IPS-18a (cell line): ENCODE results near the gene GLA.

Experiments used
- H3K27ac ChIP-seq: one replicate; pipeline ENCODE4 v1.5.1; 2013; ENCODE audit warnings: low read length
- H3K27me3 ChIP-seq: one replicate; pipeline ENCODE4 v1.6.1; 2013; ENCODE audit warnings: mild to moderate bottlenecking, low read length; ENCODE audit not compliant: control insufficient read depth, insufficient read depth
- H3K36me3 ChIP-seq: one replicate; pipeline ENCODE4 v1.6.1; 2013; ENCODE audit warnings: low read depth, low read length; ENCODE audit not compliant: control insufficient read depth
- H3K4me1 ChIP-seq: one replicate; pipeline ENCODE4 v1.6.1; 2013; ENCODE audit warnings: low read depth, low read length; ENCODE audit not compliant: control insufficient read depth
- H3K4me3 ChIP-seq: one replicate; pipeline ENCODE4 v1.5.1; 2013; ENCODE audit warnings: low read length
- H3K9ac ChIP-seq: one replicate; pipeline ENCODE4 v1.6.1; 2013; ENCODE audit warnings: mild to moderate bottlenecking, low read length, moderate library complexity
- H3K9me3 ChIP-seq: one replicate; pipeline ENCODE4 v1.6.1; 2013; ENCODE audit warnings: low read depth, low read length; ENCODE audit not compliant: control insufficient read depth

Gene GLA

DNA sequence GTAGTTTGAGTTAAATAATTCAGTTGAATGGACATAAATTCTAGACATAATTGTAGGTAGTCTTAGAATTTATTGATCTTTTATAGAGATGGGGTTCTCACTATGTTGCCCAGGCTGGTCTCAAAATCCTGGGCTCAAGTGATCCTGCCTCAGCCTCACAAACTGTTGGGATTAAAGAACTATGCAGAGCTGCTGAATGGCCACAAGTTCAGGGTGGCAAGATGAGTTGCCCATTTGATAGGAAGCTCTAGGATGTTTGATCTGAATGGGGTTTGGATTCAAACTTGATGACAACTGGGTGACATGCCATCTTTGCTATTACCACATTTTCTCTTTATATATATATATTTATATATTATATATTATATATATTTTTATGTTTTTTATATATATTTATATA lies 13.4 kb downstream of the GLA start:
- no peak overlapping the region for H3K4me3 ChIP-seq

DNA sequence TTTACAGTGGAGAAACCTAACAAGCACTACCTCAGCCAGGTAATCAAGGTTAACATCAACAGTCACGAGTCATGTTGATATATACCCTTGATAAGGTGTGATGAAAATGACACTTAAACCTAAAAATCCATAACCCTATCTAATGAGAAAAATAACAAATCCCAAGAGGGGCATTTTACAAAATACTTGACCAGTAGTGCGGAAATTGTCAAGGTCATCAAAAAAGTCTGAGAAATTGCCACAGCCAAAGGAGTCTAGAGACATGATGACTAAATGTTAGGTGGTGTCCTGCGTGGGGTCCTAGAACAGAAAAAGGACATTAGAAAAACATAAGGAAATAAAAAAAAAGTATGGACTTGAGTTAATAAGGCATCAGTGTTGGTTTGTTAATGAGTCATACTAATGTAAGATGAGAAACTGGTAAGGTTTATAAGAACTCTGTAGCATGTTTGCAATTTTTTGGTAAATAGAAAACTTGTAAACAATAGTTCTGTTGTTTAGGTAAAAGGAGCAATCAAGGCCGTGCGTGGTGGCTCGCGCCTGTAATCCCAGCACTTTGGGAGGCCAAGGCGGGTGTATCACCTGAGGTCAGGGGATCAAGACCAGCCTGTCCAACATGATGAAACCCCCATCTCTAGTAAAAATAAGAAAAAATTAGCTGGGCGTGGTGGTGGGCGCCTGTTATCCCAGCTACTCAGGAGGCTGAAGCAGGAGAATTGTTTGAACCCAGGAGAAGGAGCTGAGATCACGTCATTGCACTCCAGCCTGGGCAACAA lies 14.0 kb downstream of the GLA start:
- peak overlapping the region; percentile 99 for H3K4me3 ChIP-seq
- H3K4me1 ChIP-seq = peaks cover 18% of the 10 kb centered on the region
- no peaks in the 10 kb centered on the region for H3K27me3 ChIP-seq
- H3K9me3 ChIP-seq = no peaks in the 10 kb centered on the region
- H3K36me3 ChIP-seq = peaks cover 53% of the 10 kb centered on the region
- peak overlapping the region; percentile 19 for H3K9ac ChIP-seq
- no peak overlapping the region for H3K27ac ChIP-seq

More for the DNA sequence above, 13.4 kb downstream of the GLA start:
- Histone ChIP-seq H3K9ac (no peak overlapping the region), H3K27me3 (no peaks in the 10 kb centered on the region), H3K4me1 (peaks cover 18% of the 10 kb centered on the region), H3K27ac (no peak overlapping the region), H3K36me3 (peaks cover 53% of the 10 kb centered on the region), H3K9me3 (no peaks in the 10 kb centered on the region)

- Histone ChIP-seq H3K36me3 (peaks cover 50% of the 10 kb centered on the region), H3K27ac (peak overlapping the region; percentile 98), H3K9ac (peak overlapping the region; percentile 100), H3K4me3 (peak overlapping the region; percentile 99), H3K4me1 (peaks cover 18% of the 10 kb centered on the region), H3K27me3 (no peaks in the 10 kb centered on the region), H3K9me3 (no peaks in the 10 kb centered on the region)
Measured at GRCh38 chrX:101391831-101392230, 15.9 kb downstream of the GLA start.

- Histone ChIP-seq H3K27me3 (no peaks in the 10 kb centered on the region), H3K27ac (peak within 1 kb of the TSS; percentile 98), H3K36me3 (peaks cover 45% of the 10 kb centered on the region), H3K4me3 (peak within 1 kb of the TSS; percentile 99), H3K9ac (peak within 1 kb of the TSS; percentile 100), H3K9me3 (no peaks in the 10 kb centered on the region), H3K4me1 (peaks cover 23% of the 10 kb centered on the region)
Measured at GRCh38 chrX:101390664-101391525, 16.8 kb downstream of the GLA start, which contains the start of gene RPL36A. RPL36A (plus strand) TSS chrX:101391011; CDS start chrX:101391044, 33 bp downstream.

- Histone ChIP-seq H3K27me3 (no peaks in the 10 kb centered on the region), H3K9me3 (no peaks in the 10 kb centered on the region), H3K4me3 (no peak overlapping the region), H3K9ac (no peak overlapping the region), H3K4me1 (peaks cover 23% of the 10 kb centered on the region), H3K36me3 (peaks cover 25% of the 10 kb centered on the region), H3K27ac (no peak overlapping the region)
Measured at GRCh38 chrX:101388604-101389003, 19.1 kb downstream of the GLA start.

- Histone ChIP-seq H3K9me3 (no peaks in the 10 kb centered on the region), H3K36me3 (peaks cover 4% of the 10 kb centered on the region), H3K27me3 (no peaks in the 10 kb centered on the region), H3K9ac (no peak overlapping the region), H3K27ac (no peak overlapping the region), H3K4me1 (peaks cover 19% of the 10 kb centered on the region), H3K4me3 (no peak overlapping the region)
Measured at GRCh38 chrX:101386542-101386885, 21.2 kb downstream of the GLA start.

GRCh38 chrX:101385795-101386541 lies 21.8 kb downstream of the GLA start, which contains the start of gene BTK:
BTK (minus strand) TSS chrX:101386191; CDS start chrX:101375284, 10,907 bp downstream.
- Histone ChIP-seq H3K9ac (no peak within 1 kb of the TSS), H3K4me3 (no peak within 1 kb of the TSS), H3K36me3 (no peaks in the 10 kb centered on the region), H3K27ac (no peak within 1 kb of the TSS), H3K9me3 (no peaks in the 10 kb centered on the region), H3K27me3 (no peaks in the 10 kb centered on the region), H3K4me1 (peaks cover 19% of the 10 kb centered on the region)

- no peaks in the 10 kb centered on the region for H3K27me3 ChIP-seq
- H3K36me3 ChIP-seq = no peaks in the 10 kb centered on the region
- H3K4me1 ChIP-seq = peaks cover 15% of the 10 kb centered on the region
- H3K9ac ChIP-seq = no peak overlapping the region
- H3K27ac ChIP-seq = no peak overlapping the region
- no peak overlapping the region for H3K4me3 ChIP-seq
- no peaks in the 10 kb centered on the region for H3K9me3 ChIP-seq
Measured at GRCh38 chrX:101385026-101385684, 22.6 kb downstream of the GLA start.

DNA sequence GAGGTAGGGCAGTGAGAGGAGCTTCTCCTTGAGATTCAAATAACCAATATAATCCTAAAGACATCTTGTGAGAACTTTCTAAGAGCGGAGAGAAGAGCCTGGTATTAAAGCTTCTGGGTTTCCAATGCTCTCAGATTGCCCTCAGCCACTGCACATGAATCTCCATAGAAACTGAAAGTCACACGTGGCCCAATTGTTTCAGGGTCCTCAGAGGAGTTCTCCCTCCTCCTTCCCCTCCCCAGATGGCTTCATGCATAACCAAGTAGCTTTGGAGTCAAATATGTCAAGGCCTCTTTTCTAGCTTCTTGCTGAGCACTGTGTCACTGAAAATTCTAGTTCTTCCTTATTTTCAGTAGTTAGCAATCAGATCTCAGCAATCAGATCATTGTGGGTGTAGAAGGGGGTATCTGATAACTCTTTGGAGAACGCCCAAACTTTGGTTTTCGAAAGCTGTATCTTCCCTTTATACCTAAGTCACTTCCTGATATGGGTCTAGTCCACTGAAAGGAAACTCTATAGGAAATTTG lies 24.0 kb downstream of the GLA start:
- H3K9me3 ChIP-seq = no peaks in the 10 kb centered on the region
- no peak overlapping the region for H3K27ac ChIP-seq
- H3K4me3 ChIP-seq = no peak overlapping the region
- H3K36me3 ChIP-seq = no peaks in the 10 kb centered on the region
- H3K27me3 ChIP-seq = no peaks in the 10 kb centered on the region
- peaks cover 10% of the 10 kb centered on the region for H3K4me1 ChIP-seq
- H3K9ac ChIP-seq = no peak overlapping the region

DNA sequence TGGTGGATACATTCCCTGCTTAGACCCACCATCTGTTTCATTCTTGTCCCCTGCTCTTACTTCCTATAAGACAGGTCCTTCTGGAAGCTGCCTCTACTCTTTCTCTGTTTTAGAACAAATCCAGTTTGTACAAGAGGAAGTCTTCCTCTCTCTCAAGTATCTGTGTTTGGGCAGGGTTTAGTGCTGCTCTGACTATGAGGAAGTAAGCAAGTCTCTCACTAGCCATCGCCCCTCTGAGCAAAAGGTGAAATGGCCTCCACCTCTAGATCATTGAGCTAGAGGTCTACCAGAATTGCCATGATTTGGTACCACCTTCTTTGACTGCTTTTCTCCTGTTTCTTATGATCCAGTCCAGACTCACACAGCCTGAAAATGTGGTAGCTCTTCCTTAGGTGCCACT lies 30.2 kb downstream of the GLA start:
- no peak overlapping the region for H3K4me3 ChIP-seq
- peaks cover 2% of the 10 kb centered on the region for H3K4me1 ChIP-seq
- no peaks in the 10 kb centered on the region for H3K27me3 ChIP-seq
- no peaks in the 10 kb centered on the region for H3K36me3 ChIP-seq
- no peak overlapping the region for H3K27ac ChIP-seq
- no peak overlapping the region for H3K9ac ChIP-seq
- no peaks in the 10 kb centered on the region for H3K9me3 ChIP-seq
